ENCODE results near the gene DISP2. TPM values are rescaled to one million over a fixed set of nuclear protein-coding genes. Genes with fewer than 3 reads are reported as not detected.

Gene DISP2, protein sequence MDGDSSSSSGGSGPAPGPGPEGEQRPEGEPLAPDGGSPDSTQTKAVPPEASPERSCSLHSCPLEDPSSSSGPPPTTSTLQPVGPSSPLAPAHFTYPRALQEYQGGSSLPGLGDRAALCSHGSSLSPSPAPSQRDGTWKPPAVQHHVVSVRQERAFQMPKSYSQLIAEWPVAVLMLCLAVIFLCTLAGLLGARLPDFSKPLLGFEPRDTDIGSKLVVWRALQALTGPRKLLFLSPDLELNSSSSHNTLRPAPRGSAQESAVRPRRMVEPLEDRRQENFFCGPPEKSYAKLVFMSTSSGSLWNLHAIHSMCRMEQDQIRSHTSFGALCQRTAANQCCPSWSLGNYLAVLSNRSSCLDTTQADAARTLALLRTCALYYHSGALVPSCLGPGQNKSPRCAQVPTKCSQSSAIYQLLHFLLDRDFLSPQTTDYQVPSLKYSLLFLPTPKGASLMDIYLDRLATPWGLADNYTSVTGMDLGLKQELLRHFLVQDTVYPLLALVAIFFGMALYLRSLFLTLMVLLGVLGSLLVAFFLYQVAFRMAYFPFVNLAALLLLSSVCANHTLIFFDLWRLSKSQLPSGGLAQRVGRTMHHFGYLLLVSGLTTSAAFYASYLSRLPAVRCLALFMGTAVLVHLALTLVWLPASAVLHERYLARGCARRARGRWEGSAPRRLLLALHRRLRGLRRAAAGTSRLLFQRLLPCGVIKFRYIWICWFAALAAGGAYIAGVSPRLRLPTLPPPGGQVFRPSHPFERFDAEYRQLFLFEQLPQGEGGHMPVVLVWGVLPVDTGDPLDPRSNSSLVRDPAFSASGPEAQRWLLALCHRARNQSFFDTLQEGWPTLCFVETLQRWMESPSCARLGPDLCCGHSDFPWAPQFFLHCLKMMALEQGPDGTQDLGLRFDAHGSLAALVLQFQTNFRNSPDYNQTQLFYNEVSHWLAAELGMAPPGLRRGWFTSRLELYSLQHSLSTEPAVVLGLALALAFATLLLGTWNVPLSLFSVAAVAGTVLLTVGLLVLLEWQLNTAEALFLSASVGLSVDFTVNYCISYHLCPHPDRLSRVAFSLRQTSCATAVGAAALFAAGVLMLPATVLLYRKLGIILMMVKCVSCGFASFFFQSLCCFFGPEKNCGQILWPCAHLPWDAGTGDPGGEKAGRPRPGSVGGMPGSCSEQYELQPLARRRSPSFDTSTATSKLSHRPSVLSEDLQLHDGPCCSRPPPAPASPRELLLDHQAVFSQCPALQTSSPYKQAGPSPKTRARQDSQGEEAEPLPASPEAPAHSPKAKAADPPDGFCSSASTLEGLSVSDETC (N-terminal part only)
- polyA plus RNA-seq (2013, experiment 1 of 2), result 0.77 TPM
- polyA plus RNA-seq (2013, experiment 2 of 2), result 1.8 TPM

DNA sequence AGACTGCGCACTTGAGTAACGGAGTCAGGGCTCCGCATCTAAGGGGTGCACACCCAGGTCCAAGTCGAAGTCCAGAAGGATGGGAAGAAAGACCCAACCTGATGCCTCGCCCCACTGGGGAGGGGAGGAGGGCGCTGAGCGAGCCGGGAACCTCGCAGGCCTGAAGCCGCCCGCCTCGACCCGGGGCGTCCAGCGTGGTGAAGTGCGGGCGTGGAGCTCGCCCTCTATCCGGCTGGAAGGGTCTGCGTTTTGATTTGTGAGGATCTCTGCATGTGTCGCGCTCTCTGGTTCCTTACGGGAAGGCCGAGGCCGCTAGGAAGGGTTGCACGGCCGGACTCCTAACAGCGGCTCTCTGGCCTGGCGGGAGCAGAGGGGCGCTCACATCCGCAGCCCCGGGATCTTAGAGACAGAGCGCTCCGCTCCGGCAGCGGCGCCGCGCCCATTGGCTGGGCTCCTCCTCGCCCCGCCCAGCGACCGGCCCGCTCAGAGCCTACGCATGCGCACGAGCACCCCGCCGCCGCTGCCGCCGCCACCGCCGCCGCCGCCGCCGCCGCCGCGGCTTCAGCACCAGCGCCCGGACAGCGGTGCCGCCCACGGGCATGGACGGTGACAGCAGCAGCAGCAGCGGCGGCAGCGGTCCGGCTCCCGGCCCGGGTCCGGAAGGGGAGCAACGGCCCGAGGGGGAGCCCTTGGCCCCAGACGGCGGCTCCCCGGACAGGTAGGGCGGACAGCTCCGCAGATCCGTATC lies at the start of gene DISP2:
DISP2 (plus strand) TSS at position 497 of the 748 bp plus-strand sequence; CDS start at position 600, 103 bp downstream.
- peak within 1 kb of the TSS; percentile 43 for H3K4me3 ChIP-seq (ENCODE audit: extremely low read depth, insufficient read depth, low read length, poor library complexity, severe bottlenecking)
- H3K4me1 ChIP-seq (ENCODE audit: control insufficient read depth, insufficient read depth, low read length, poor library complexity, severe bottlenecking), result peaks cover 5% of the 10 kb centered on the region
- no peaks in the 10 kb centered on the region for H3K36me3 ChIP-seq (ENCODE audit: control insufficient read depth, insufficient read depth, low read length)
- no peak within 1 kb of the TSS for H3K27ac ChIP-seq (ENCODE audit: low read depth, low read length, severe bottlenecking)
- no peaks in the 10 kb centered on the region for H3K9me3 ChIP-seq (ENCODE audit: control insufficient read depth, low read length)
- 2 to 6% methylated on average over 37 to 58 of the region's 82 CpGs for WGBS, 2 experiments (ENCODE audit: insufficient coverage in 2 of 2)

DNA sequence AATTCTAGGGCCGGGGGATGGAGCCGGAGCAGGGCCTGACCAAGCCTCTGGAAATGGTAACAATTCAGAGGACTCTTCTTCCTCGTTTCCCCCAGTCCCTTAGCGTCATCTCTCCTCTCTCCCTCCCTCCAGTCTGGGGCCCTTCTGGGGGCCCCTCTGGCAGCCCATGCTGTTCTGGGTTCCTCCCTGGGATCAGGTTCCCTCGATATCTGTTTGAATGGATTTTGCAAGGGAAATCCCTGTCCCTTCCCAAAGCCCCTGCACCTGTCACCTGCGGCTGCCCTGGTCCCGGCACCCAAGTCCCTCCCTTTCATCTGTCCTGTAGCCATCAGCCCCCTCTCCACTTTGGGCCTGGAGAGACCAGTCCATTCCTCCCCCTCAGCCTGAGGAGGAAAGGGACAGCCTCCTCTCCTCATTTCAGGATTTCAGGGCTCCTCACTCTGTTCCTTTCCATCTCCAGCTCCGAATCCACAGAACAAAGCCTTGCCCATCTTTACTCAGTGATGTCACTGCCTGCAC lies 48.6 kb upstream of the DISP2 start:
- Histone ChIP-seq H3K27ac (ENCODE audit: low read depth, low read length, severe bottlenecking) (no peak overlapping the region), H3K4me3 (ENCODE audit: extremely low read depth, insufficient read depth, low read length, poor library complexity, severe bottlenecking) (no peak overlapping the region), H3K4me1 (ENCODE audit: control insufficient read depth, insufficient read depth, low read length, poor library complexity, severe bottlenecking) (peaks cover 40% of the 10 kb centered on the region), H3K36me3 (ENCODE audit: control insufficient read depth, insufficient read depth, low read length) (no peaks in the 10 kb centered on the region), H3K9me3 (ENCODE audit: control insufficient read depth, low read length) (no peaks in the 10 kb centered on the region)
- 68 to 79% methylated on average over 5 to 6 of the region's 8 CpGs for WGBS, 2 experiments (ENCODE audit: insufficient coverage in 2 of 2)

- Histone ChIP-seq H3K4me3 (ENCODE audit: extremely low read depth, insufficient read depth, low read length, poor library complexity, severe bottlenecking) (no peak overlapping the region), H3K27ac (ENCODE audit: low read depth, low read length, severe bottlenecking) (no peak overlapping the region), H3K36me3 (ENCODE audit: control insufficient read depth, insufficient read depth, low read length) (no peaks in the 10 kb centered on the region), H3K4me1 (ENCODE audit: control insufficient read depth, insufficient read depth, low read length, poor library complexity, severe bottlenecking) (peaks cover 48% of the 10 kb centered on the region), H3K9me3 (ENCODE audit: control insufficient read depth, low read length) (no peaks in the 10 kb centered on the region)
- 18 to 27% methylated on average over 2 to 4 of the region's 4 CpGs for WGBS, 2 experiments (ENCODE audit: insufficient coverage in 2 of 2)
Observed at GRCh38 chr15:40310001-40310959, 47.7 kb upstream of the DISP2 start.

DNA sequence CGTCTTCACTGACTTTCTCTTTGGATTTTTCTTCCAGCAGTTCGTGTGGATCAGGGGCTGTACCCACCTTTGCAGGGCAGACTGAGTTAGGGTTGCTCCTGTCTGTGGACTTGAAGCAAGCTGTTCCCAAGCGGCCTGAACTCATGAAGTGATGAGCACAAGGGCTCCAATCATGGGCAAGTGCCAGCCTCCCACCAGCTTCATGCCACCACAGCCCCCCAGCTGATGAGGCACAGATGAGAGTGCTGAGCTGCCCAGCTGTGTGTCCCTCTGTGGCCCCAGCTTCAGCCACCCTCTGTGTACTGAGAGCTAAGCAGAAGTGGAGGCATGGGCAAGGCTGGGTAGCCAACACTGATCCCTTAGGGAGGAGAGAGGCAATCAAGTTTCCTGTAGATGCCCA lies 47.0 kb upstream of the DISP2 start:
- H3K4me3 ChIP-seq (ENCODE audit: extremely low read depth, insufficient read depth, low read length, poor library complexity, severe bottlenecking), result no peak overlapping the region
- no peaks in the 10 kb centered on the region for H3K9me3 ChIP-seq (ENCODE audit: control insufficient read depth, low read length)
- H3K27ac ChIP-seq (ENCODE audit: low read depth, low read length, severe bottlenecking), result no peak overlapping the region
- WGBS, 2 experiments (ENCODE audit: insufficient coverage in 2 of 2), result 49 to 65% methylated on average over 2 to 3 of the region's 3 CpGs
- no peaks in the 10 kb centered on the region for H3K36me3 ChIP-seq (ENCODE audit: control insufficient read depth, insufficient read depth, low read length)
- peaks cover 50% of the 10 kb centered on the region for H3K4me1 ChIP-seq (ENCODE audit: control insufficient read depth, insufficient read depth, low read length, poor library complexity, severe bottlenecking)

GRCh38 chr15:40312370-40313158 lies 45.5 kb upstream of the DISP2 start:
- Histone ChIP-seq H3K4me1 (ENCODE audit: control insufficient read depth, insufficient read depth, low read length, poor library complexity, severe bottlenecking) (peaks cover 38% of the 10 kb centered on the region), H3K27ac (ENCODE audit: low read depth, low read length, severe bottlenecking) (no peak overlapping the region), H3K9me3 (ENCODE audit: control insufficient read depth, low read length) (no peaks in the 10 kb centered on the region), H3K4me3 (ENCODE audit: extremely low read depth, insufficient read depth, low read length, poor library complexity, severe bottlenecking) (no peak overlapping the region), H3K36me3 (ENCODE audit: control insufficient read depth, insufficient read depth, low read length) (no peaks in the 10 kb centered on the region)
- WGBS, 2 experiments (ENCODE audit: insufficient coverage in 2 of 2), result 88 to 91% methylated on average over 10 of the region's 10 CpGs

GRCh38 chr15:40313531-40314398 lies 44.3 kb upstream of the DISP2 start:
- no peak overlapping the region for H3K4me3 ChIP-seq (ENCODE audit: extremely low read depth, insufficient read depth, low read length, poor library complexity, severe bottlenecking)
- no peaks in the 10 kb centered on the region for H3K9me3 ChIP-seq (ENCODE audit: control insufficient read depth, low read length)
- 70 to 89% methylated on average over 7 of the region's 10 CpGs for WGBS, 2 experiments (ENCODE audit: insufficient coverage in 2 of 2)

DNA sequence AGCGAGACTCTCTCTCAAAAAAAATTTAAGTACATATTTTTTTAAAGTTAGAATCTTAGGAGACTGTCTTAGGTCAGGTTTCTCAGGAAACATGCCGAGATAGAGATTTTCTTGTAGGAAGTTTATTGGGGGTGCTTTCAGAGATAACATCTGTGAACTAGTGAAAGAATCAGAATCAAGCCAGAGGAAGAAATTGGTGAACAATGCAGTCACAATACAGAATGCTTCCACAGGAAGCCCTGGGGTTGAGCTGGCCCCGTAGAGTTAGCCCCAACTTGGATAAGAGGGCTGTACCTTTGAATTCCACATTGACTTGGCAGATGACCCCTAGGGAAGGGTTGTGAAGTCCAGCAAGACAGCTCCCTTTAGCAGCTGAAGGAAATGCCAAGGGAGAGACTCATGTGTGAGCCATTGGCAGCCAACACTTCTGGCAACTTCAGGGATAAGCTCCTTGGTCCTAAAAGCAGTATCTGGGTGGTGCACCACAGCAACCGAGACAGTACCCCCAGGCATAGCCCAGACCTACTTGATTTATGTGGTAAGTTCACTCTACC lies 43.2 kb upstream of the DISP2 start:
- no peaks in the 10 kb centered on the region for H3K36me3 ChIP-seq (ENCODE audit: control insufficient read depth, insufficient read depth, low read length)
- H3K4me1 ChIP-seq (ENCODE audit: control insufficient read depth, insufficient read depth, low read length, poor library complexity, severe bottlenecking), result peaks cover 18% of the 10 kb centered on the region
- WGBS, 2 experiments (ENCODE audit: insufficient coverage in 2 of 2), result 83 to 91% methylated on average over 2 of the region's 4 CpGs
- no peak overlapping the region for H3K27ac ChIP-seq (ENCODE audit: low read depth, low read length, severe bottlenecking)
- no peaks in the 10 kb centered on the region for H3K9me3 ChIP-seq (ENCODE audit: control insufficient read depth, low read length)
- H3K4me3 ChIP-seq (ENCODE audit: extremely low read depth, insufficient read depth, low read length, poor library complexity, severe bottlenecking), result no peak overlapping the region

More at GRCh38 chr15:40313531-40314398, 44.3 kb upstream of the DISP2 start:
- H3K4me1 ChIP-seq (ENCODE audit: control insufficient read depth, insufficient read depth, low read length, poor library complexity, severe bottlenecking), result peaks cover 29% of the 10 kb centered on the region
- no peak overlapping the region for H3K27ac ChIP-seq (ENCODE audit: low read depth, low read length, severe bottlenecking)
- H3K36me3 ChIP-seq (ENCODE audit: control insufficient read depth, insufficient read depth, low read length), result no peaks in the 10 kb centered on the region

DNA sequence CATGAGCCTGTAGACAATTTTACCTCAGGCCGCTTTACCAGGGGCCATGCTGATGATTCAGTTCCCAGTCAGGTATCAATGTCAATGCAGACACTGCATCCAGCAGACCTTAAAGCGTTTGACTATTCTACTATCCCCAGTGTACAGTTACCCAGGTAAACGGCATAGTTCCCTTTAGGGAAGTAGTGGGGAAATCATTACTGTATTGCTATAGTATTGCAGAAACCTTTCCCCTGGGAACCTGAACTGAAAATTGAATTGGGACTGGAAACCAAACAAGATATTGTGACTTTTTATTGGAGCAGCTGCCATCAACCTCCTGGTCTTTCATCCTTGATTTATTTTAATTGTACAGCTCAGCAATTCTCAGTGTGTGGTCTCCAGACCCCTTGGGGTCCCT lies 41.1 kb upstream of the DISP2 start:
- Histone ChIP-seq H3K4me1 (ENCODE audit: control insufficient read depth, insufficient read depth, low read length, poor library complexity, severe bottlenecking) (peaks cover 24% of the 10 kb centered on the region), H3K36me3 (ENCODE audit: control insufficient read depth, insufficient read depth, low read length) (no peaks in the 10 kb centered on the region), H3K27ac (ENCODE audit: low read depth, low read length, severe bottlenecking) (no peak overlapping the region), H3K9me3 (ENCODE audit: control insufficient read depth, low read length) (no peaks in the 10 kb centered on the region), H3K4me3 (ENCODE audit: extremely low read depth, insufficient read depth, low read length, poor library complexity, severe bottlenecking) (no peak overlapping the region)
- 100% methylated on average over 1 to 2 of the region's 3 CpGs for WGBS, 2 experiments (ENCODE audit: insufficient coverage in 2 of 2)

All from mesodermal cell (in vitro differentiated cells).